GM13977 (cell line): ENCODE data around the gene DNTTIP2.

Source experiments
- DNase-seq: peaks from one replicate; pipeline ENCODE4 v3.0.0; 2012; ENCODE audit warnings: low spot score
- CTCF ChIP-seq: IDR thresholded peaks from 2 replicates; pipeline ENCODE4 v1.5.1; 2012; ENCODE audit warnings: mild to moderate bottlenecking, control low read depth; ENCODE audit not compliant: insufficient read depth; ENCODE audit errors: extremely low read depth, missing control alignments
- in situ Hi-C: fragments of 300-500 bp; cut with MboI; formaldehyde crosslinking; loops from one replicate; pipeline ENCODE4 v1.12.0; 2022; ENCODE audit warnings: low sequenced_read_pairs, low pct_unique_long_range_greater_than_20kb, mixed read lengths, inconsistent platforms; ENCODE audit not compliant: unreplicated experiment

Gene DNTTIP2

GRCh38 chr1:93822730-93823425, 56.1 kb downstream of the DNTTIP2 start:
- no peak for DNase-seq
- no peak for TF ChIP-seq CTCF
- in situ Hi-C loops = no loop called here

GRCh38 chr1:93821423-93822144, 57.4 kb downstream of the DNTTIP2 start:
- no peak for TF ChIP-seq CTCF
- DNase-seq = no peak
- in situ Hi-C loops = no loop called here

- in situ Hi-C loops = no loop called here
- TF ChIP-seq CTCF = no peak
Observed at GRCh38 chr1:93820554-93821422, 58.2 kb downstream of the DNTTIP2 start.

GRCh38 chr1:93818570-93818959, 60.4 kb downstream of the DNTTIP2 start:
- DNase-seq = no peak
- no peak for TF ChIP-seq CTCF
- in situ Hi-C loops = no loop called here

More at GRCh38 chr1:93820554-93821422, 58.2 kb downstream of the DNTTIP2 start:
- DNase-seq = no peak

- TF ChIP-seq CTCF = no peak
- no peak for DNase-seq
- in situ Hi-C loops = no loop called here
Observed at GRCh38 chr1:93817819-93818569, 61.0 kb downstream of the DNTTIP2 start.

- no peak for DNase-seq
- TF ChIP-seq CTCF = no peak
- in situ Hi-C loops = no loop called here
Observed at GRCh38 chr1:93816970-93817678, 61.9 kb downstream of the DNTTIP2 start.
